GM18520 (cell line): ENCODE measurements around the gene HMCN1.

Experiments used
- ATAC-seq: cut with Tn5 transposase; IDR thresholded peaks from one replicate; pipeline ENCODE4 v1.9.1; 2021; ENCODE audit not compliant: unreplicated experiment

HMCN1 gene

GRCh38 chr1:186215636-186216035 is 481.4 kb downstream of the HMCN1 start:
- no peak for ATAC-seq

- ATAC-seq, result peak; percentile 76
These were observed 484.6 kb downstream of the HMCN1 start for GRCh38 chr1:186218654-186219352.

GRCh38 chr1:186220067-186220466 is 485.9 kb downstream of the HMCN1 start:
- ATAC-seq, result no peak

DNA sequence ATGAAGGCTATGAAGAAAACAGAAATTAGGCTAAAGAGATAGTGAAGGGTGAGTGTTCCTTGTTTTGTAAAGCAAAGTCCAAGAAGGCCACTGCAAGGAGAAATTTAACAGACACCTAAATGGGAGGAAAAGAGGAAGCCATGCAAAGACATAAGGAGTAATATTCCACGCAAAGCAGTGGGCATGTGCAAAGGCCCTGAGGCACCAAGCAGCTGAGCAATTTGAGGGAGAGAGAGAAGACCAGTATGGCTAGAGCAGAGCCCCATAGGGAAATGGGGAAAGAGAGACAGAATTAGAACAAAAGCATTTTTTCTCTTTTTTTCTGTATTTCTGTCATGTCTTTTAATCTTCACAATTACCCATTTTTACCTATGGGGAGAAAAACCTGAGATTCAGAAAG is 486.7 kb downstream of the HMCN1 start:
- ATAC-seq, result no peak

DNA sequence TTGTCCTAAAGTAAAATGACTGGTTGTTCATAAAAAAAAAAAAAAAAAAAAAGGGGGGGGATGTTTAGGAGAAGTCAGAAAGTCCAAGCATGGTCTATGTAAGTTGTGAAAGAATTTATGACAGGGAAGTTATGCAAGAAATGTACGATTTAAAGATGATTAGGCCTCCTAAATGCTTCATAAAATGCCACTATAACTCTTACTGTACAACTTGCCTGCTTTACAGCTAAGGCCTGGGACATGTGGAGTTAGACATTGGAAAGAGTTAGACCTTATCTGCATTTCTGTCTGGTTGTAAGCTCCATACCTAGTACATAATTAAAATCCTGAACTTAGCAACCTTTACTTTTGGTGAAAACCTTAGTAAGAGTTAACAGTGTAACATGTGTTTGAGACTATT is 490.9 kb downstream of the HMCN1 start:
- ATAC-seq, result no peak

GRCh38 chr1:186228749-186229148 is 494.6 kb downstream of the HMCN1 start:
- no peak for ATAC-seq

GRCh38 chr1:186231861-186232436 is 497.8 kb downstream of the HMCN1 start:
- no peak for ATAC-seq

DNA sequence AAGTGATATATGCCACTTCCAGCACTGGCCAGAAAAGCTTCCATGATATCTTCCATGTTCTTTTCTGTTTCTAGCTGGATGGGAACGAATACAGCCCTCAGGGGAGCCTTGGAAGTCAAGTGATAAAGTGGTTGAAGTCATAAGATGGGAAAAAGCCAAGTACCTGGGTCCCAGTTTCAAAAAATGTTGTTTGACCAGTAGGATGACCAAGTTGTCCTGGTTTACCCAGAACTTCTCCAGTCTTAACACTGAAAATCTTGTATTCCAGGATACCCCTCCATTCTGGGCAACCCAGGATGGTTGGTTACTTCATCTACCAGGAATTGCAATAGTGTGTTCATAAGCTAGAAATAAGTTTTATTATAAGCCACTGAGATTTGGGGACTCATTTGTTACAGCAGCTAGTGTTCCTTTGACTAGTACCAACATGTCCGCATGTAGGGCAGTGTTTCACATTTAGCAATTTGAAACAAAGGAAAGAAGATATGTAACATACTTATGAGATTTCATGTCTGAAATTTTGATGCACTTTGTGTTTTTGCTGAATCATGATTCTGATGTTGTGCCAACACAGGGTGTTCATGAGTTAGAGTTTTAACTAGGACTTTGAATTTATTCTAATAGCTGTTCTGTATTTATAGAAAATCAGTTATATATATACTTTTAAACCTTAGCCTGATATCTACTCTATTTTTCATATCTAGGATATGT is 500.9 kb downstream of the HMCN1 start:
- ATAC-seq, result no peak

GRCh38 chr1:186235696-186236095 is 501.5 kb downstream of the HMCN1 start:
- no peak for ATAC-seq

GRCh38 chr1:186236921-186237320 is 502.7 kb downstream of the HMCN1 start:
- ATAC-seq, result no peak

GRCh38 chr1:186239171-186239570 is 505.0 kb downstream of the HMCN1 start:
- ATAC-seq, result no peak

DNA sequence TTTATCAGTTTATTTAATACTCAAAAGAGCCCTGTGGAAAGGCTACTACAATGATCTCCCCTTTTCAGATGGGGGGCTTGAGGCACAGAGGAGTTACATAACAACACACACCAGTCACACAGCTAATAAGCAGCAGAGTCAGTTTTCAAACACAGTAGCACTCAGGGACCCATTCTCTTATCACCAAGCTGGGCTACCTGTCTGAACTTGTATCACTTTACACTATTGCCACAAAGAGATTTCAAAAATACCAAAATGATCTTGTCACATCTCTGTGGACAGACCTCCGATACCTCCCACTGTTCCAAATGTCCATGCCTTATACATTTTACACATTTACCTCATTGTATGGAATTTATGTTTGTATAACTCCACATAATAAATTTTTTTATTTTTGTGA is 506.2 kb downstream of the HMCN1 start:
- ATAC-seq, result no peak
